GM12872 (cell line): ENCODE results near the gene KAT7.

ENCODE experiments used
- TF ChIP-seq, protein P1 (sequence below): IDR thresholded peaks from 3 replicates; pipeline ENCODE4 v1.5.1; 2011; ENCODE audit warnings: low read depth, mild to moderate bottlenecking, low read length, moderate library complexity; ENCODE audit not compliant: insufficient read depth

Gene KAT7

DNA sequence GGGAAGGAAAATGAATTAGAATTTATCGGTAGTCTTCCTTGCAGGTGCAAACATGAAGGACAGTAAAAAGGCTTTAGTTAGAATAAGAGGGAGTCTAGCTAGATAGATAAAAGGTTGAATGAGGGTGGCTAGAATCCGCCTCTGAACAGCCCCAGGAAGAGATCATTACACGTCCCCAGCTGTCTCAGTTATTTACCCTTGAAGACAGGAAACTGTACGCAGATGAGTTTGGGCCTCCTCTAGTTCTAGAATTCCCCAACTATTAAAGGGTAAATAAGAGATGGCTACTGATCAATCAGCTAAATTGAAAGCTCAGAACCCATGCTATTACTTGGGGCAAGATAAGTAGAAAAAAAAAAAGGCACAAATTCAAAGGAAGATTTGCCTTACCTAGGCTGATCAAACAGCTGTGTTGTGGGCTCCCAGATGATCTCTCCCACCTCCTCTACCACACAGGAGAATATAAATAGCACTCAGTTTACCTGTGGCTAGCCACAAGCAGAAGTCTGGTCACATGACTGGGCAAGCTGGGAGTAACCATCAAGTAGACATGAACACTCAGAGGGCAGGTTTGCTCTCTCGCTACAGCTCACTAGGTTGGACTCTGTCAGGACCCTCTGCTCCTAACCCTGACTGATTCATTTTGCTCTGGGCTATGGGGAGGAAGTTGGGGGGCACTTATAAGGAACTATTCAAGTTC is 41.5 kb upstream of the KAT7 start:
- TF ChIP-seq, protein P1, sequence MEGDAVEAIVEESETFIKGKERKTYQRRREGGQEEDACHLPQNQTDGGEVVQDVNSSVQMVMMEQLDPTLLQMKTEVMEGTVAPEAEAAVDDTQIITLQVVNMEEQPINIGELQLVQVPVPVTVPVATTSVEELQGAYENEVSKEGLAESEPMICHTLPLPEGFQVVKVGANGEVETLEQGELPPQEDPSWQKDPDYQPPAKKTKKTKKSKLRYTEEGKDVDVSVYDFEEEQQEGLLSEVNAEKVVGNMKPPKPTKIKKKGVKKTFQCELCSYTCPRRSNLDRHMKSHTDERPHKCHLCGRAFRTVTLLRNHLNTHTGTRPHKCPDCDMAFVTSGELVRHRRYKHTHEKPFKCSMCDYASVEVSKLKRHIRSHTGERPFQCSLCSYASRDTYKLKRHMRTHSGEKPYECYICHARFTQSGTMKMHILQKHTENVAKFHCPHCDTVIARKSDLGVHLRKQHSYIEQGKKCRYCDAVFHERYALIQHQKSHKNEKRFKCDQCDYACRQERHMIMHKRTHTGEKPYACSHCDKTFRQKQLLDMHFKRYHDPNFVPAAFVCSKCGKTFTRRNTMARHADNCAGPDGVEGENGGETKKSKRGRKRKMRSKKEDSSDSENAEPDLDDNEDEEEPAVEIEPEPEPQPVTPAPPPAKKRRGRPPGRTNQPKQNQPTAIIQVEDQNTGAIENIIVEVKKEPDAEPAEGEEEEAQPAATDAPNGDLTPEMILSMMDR = no peak

DNA sequence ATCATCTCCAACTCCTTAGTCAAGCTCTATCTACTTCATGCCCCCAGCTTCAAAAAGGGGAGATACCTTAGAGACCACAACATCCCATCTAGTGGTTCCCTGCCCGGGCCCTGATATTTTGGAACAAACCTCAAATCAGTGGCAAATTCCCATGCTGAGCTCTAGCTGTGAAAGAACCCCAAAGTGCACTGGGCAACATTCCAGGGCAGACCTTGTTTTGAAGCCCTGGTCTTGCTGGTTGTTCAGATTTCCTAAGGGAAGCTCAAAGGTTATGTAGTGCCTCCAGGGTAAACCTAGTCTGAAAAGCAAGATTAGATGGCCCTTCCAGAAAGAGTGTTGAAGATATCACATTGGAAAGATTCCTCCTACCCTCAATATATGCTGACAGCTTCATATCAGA is 40.8 kb upstream of the KAT7 start:
- TF ChIP-seq, protein P1 = no peak

DNA sequence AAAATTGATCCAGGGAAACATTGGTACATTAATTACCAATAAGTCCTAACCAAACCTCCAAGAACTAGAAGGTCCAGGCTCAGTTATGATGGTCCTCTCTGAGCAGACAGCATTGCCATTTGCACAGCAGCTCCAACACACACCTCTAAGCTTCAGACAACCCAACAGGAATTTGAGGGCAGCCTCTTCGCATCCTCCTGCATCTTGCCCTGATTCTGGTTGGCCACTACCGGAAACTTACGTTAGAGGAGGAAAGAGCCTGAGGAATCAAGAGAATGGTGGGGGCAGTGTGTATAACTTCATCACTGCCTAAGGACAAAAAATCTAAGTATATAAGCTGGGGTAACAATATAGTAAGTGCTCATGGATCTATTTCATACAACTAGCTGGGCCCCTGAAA is 40.3 kb upstream of the KAT7 start:
- TF ChIP-seq, protein P1 = no peak

DNA sequence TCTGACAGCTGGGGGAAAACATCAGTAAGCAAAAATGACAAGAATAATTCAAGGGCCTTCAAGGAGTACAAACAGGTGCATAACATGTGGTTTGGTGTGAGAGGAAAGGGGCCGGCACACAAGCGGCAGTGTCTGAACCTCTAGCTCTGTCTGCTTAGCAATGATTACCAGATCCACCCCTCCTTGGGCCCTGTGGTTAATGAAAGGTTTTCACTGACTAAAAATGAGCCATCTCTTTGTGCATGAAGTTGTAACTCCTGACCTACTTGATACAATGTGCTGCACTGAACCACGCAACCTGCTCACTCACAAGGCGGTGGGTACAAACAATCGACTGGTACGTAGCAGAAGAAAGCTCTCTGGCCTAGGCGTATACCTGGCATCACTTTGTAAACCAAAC is 39.7 kb upstream of the KAT7 start:
- TF ChIP-seq, protein P1 = no peak

DNA sequence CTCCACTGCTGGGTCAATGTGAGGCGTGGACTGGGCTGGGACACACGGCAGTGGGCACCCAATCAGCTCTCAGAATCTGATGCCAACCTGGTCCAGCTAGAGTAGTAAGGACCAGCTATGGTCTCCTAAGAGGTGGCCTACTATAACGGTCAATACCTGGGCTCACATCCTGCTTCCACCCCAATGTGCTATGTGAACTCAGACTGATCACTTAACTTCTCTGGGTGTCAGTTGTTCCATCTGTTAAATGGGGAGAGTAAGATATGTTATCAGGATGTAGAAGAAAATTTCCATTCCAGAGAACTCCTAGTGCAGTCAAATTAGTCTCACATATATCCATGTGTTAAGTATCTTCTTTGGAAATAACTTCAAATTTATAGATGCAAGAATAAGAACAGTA is 38.8 kb upstream of the KAT7 start:
- TF ChIP-seq, protein P1 = no peak

DNA sequence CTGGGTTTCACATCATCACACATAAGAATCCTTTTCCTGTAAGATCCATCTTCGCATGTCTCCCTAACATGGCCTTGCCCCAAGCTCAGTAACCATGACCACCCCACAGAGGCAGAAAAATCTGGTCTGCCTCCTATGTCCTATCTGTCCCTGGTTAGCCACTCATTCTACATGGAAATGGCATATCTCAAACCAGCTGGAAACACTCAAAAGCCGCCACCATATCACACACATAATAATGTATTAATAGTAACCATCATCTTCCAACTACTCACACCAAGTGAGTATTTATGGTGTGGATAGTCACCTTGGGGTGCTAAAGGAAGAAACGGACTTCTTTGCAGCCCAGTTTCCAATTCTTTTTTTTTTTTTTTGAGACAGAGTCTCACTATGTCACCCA is 36.0 kb upstream of the KAT7 start:
- TF ChIP-seq, protein P1 = no peak

DNA sequence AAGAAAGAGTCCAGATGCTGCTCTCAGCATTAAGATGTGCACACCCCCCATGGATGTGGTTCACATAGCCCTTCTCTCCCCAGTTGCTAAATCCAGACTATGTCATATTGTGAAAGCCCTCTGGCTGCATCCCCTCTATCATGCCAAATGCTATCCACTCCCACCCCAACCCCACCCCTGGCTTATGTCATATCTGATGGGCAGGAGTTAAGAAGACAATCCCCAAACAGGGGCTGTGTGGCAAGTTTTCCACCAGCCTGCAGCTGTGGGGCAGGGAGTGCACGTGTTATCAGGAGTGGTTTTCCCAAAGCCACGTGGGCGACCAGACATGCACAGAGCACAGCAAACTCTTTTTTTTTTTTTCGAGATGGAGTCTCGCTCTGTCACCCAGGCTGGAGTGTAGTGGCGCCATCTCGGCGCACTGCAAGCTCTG is 34.5 kb upstream of the KAT7 start:
- TF ChIP-seq, protein P1 = no peak
